HepG2 (cell line): ENCODE measurements around the gene SUPT6H. TPM values are rescaled to one million over a fixed set of nuclear protein-coding genes. Genes with fewer than 3 reads are reported as not detected.

Experiments used
- ATAC-seq: fragments of 200-7000 bp; cut with Tn5 transposase; 3 replicates; pipeline ENCODE4 v1.9.1; 2020; ENCODE audit warnings: mild to moderate bottlenecking, moderate library complexity
- BruUV-seq: library from RNA; stranded (reverse); fragments of 400-500 nt; replicated peaks from 2 replicates; lab custom pipeline; 2021; lab: Mats Ljungman, UMichigan
- CTCF ChIA-PET: fragments of 300-600 bp; formaldehyde crosslinking; extraction: SDS; loops from one replicate; lab custom pipeline; 2021; ENCODE audit warnings: low total read pairs, inconsistent platforms, low intra/inter-chr PET ratio; lab: Yijun Ruan, JAX
- POLR2A ChIA-PET: fragments of 350-600 bp; sonication (Branson Sonifier 250); formaldehyde crosslinking; loops from one replicate; lab custom pipeline; 2020; ENCODE audit warnings: antibody characterized with exemption, inconsistent platforms; lab: Yijun Ruan, JAX
- DNase-seq: peaks from one replicate; pipeline ENCODE4 v3.0.0-alpha.2; 2015; ENCODE audit warnings: low spot score
- FAIRE-seq: peaks from 3 replicates; lab custom pipeline; 2011; peaks lifted over from hg19 to GRCh38; lab: Jason Lieb, UNC
- H2AFZ ChIP-seq: one replicate; pipeline ENCODE4 v1.6.1; 2011; ENCODE audit warnings: low read length, inconsistent platforms
- H3K27ac ChIP-seq: fragments of 300-600 bp; 3 replicates; pipeline ENCODE4 v1.8.0; 2011; ENCODE audit warnings: mixed run types, mild to moderate bottlenecking, mixed read lengths, low read length, inconsistent platforms; ENCODE audit not compliant: insufficient read depth; ENCODE audit errors: extremely low read length
- H3K27me3 ChIP-seq, 2 experiments: fragments of 200-600 bp in 1 of 2; 2 replicates in 1 of 2; 3 replicates in 1 of 2; pipeline versions ENCODE4 v1.6.0 to v1.8.0; 2011; ENCODE audit warnings: low read length in 2 of 2, mild to moderate bottlenecking in 2 of 2, moderate library complexity in 2 of 2, inconsistent platforms in 1 of 2; ENCODE audit not compliant: insufficient read depth in 2 of 2, control insufficient read depth in 1 of 2
- H3K36me3 ChIP-seq, 2 experiments: fragments of 200-600 bp in 1 of 2; replicated peaks in 1 of 2; 2 replicates in 1 of 2; 3 replicates in 1 of 2; pipeline versions ENCODE4 v1.5.1 to v1.8.0; 2011; ENCODE audit warnings: low read length in 2 of 2, inconsistent platforms in 1 of 2; ENCODE audit not compliant: insufficient read depth in 2 of 2, control insufficient read depth in 1 of 2
- H3K4me1 ChIP-seq: 2 replicates; pipeline ENCODE4 v1.5.1; 2012; ENCODE audit warnings: low read length, inconsistent platforms; ENCODE audit not compliant: insufficient read depth
- H3K4me2 ChIP-seq: 2 replicates; pipeline ENCODE4 v1.6.0; 2011; ENCODE audit warnings: low read depth, low read length, inconsistent platforms
- H3K4me3 ChIP-seq, 3 experiments: fragments of 200-600 bp in 1 of 3; sonication (generic), shearing (Covaris generic) in 1 of 3; replicated peaks in 1 of 3; 2 replicates each; pipeline ENCODE4 v1.5.1; 2011 to 2016; ENCODE audit warnings: low read length in 3 of 3, inconsistent platforms in 2 of 3, low read depth in 2 of 3, mild to moderate bottlenecking in 2 of 3, control low read depth in 1 of 3, mixed read lengths in 1 of 3; ENCODE audit not compliant: insufficient read depth in 1 of 3
- H3K79me2 ChIP-seq: one replicate; pipeline ENCODE4 v1.6.1; 2011; ENCODE audit warnings: low read length, inconsistent platforms; ENCODE audit not compliant: insufficient read depth
- H3K9ac ChIP-seq: 2 replicates; pipeline ENCODE4 v1.6.0; 2011; ENCODE audit warnings: mild to moderate bottlenecking, low read depth, low read length, inconsistent platforms; ENCODE audit not compliant: insufficient read depth
- H3K9me3 ChIP-seq: 2 replicates; pipeline ENCODE4 v1.5.1; 2012; ENCODE audit warnings: mild to moderate bottlenecking, low read length
- H4K20me1 ChIP-seq: 2 replicates; pipeline ENCODE4 v1.6.0; 2011; ENCODE audit warnings: inconsistent platforms, mild to moderate bottlenecking, low read length, moderate library complexity; ENCODE audit not compliant: insufficient read depth
- ATRX ChIP-seq: sonication (generic); formaldehyde crosslinking; IDR thresholded peaks from 2 replicates; pipeline ENCODE4 v1.4.0; 2020; ENCODE audit warnings: missing genetic modification reagents, borderline replicate concordance
- CHD2 ChIP-seq: IDR thresholded peaks from 2 replicates; pipeline ENCODE4 v1.6.1; 2011; ENCODE audit warnings: low read depth, low read length, improper control_type of control experiment
- CREBL2 ChIP-seq: sonication (generic); formaldehyde crosslinking; IDR thresholded peaks from 2 replicates; pipeline ENCODE4 v1.8.1; 2023; ENCODE audit warnings: missing genetic modification reagents, mild to moderate bottlenecking, borderline replicate concordance
- GFI1 ChIP-seq: sonication (generic); formaldehyde crosslinking; IDR thresholded peaks from 2 replicates; pipeline ENCODE4 v1.5.0; 2020; ENCODE audit warnings: missing genetic modification reagents, mild to moderate bottlenecking, borderline replicate concordance
- KAT8 ChIP-seq: IDR thresholded peaks from 2 replicates; pipeline ENCODE4 v1.6.1; 2016; ENCODE audit warnings: missing genetic modification reagents, missing compliant biosample characterization
- NR2C2 ChIP-seq: sonication (generic); formaldehyde crosslinking; IDR thresholded peaks from 2 replicates; pipeline ENCODE4 v1.4.0; 2020; ENCODE audit warnings: missing genetic modification reagents, mild to moderate bottlenecking, moderate library complexity, borderline replicate concordance
- RBFOX2 ChIP-seq: fragments of 200-400 bp; formaldehyde crosslinking; IDR thresholded peaks from 2 replicates; pipeline ENCODE4 v1.6.1; 2017; ENCODE audit warnings: low read depth, mild to moderate bottlenecking, low read length
- ZBTB20 ChIP-seq: sonication (generic); formaldehyde crosslinking; IDR thresholded peaks from 2 replicates; pipeline ENCODE4 v1.8.1; 2023; ENCODE audit warnings: missing genetic modification reagents, low read depth, mild to moderate bottlenecking, borderline replicate concordance
- ZNF256 ChIP-seq: sonication (generic); formaldehyde crosslinking; conservative IDR thresholded peaks from 2 replicates; pipeline ENCODE4 v1.4.0; 2020; ENCODE audit warnings: missing genetic modification reagents
- ZNF547 ChIP-seq: sonication (generic); formaldehyde crosslinking; IDR thresholded peaks from 2 replicates; pipeline ENCODE4 v1.5.1; 2020; ENCODE audit warnings: mild to moderate bottlenecking, missing genetic modification reagents
- ZNF670 ChIP-seq: sonication (generic); formaldehyde crosslinking; IDR thresholded peaks from 2 replicates; pipeline ENCODE4 v1.8.0; 2022; ENCODE audit warnings: mild to moderate bottlenecking, missing genetic modification reagents, borderline replicate concordance
- ZNF841 ChIP-seq: sonication (generic); formaldehyde crosslinking; IDR thresholded peaks from 2 replicates; pipeline ENCODE4 v1.8.1; 2023; ENCODE audit warnings: missing genetic modification reagents, borderline replicate concordance
- WGBS: methylation state at CpG from one replicate; pipeline ENCODE4 v1.1.6; 2017; ENCODE audit warnings: low lambda C conversion rate; 5-methylcytosine and 5-hydroxymethylcytosine counted together
- in situ Hi-C: cut with HindIII; loops from 2 replicates; pipeline ENCODE4 v1.10.0; 2017; ENCODE audit warnings: low pct_unique_long_range_greater_than_20kb; ENCODE audit not compliant: extremely low pct_ligation_motif_present
- intact Hi-C: fragments of 100-400 bp; cut with micrococcal nuclease; formaldehyde crosslinking; loops from one replicate; pipeline ENCODE4 v1.10.0; 2022; ENCODE audit not compliant: unreplicated experiment
- polyA plus RNA-seq, 8 experiments: library from polyadenylated mRNA; depleted of rRNA in 3 of 8; stranded (reverse) in 7 of 8; unstranded in 1 of 8; fragments of >200 nt; fragmentation: Illumina TruSeq in 4 of 8; extraction: Trizol in 4 of 8; gene quantifications; 2 replicates each; pipeline versions ENCODE4 v1.2.1 to v1.2.3, GENCODE V29; 2011 to 2016; ENCODE audit warnings: low read depth in 4 of 8, missing spikeins in 1 of 8, mixed read lengths in 1 of 8; ENCODE audit not compliant: insufficient read depth in 1 of 8
- total RNA-seq, 5 experiments: library from RNA; depleted of rRNA; stranded (reverse); fragments of >200 nt; fragmentation: Illumina TruSeq; extraction: Trizol; gene quantifications; 2 replicates each; pipeline ENCODE4 v1.2.3, GENCODE V29; 2016; ENCODE audit warnings: low read depth in 1 of 5
- TF ChIP-seq, protein P1 (sequence below): sonication (generic); formaldehyde crosslinking; conservative IDR thresholded peaks from 2 replicates; pipeline ENCODE4 v1.8.0; 2022; ENCODE audit warnings: mild to moderate bottlenecking, moderate library complexity, missing genetic modification reagents
- TF ChIP-seq, protein P2 (sequence below): sonication (generic); formaldehyde crosslinking; IDR thresholded peaks from 2 replicates; pipeline ENCODE4 v1.8.1; 2023; ENCODE audit warnings: mild to moderate bottlenecking, inconsistent platforms, moderate library complexity, missing genetic modification reagents, borderline replicate concordance
- TF ChIP-seq, protein P3 (sequence below): sonication (generic); formaldehyde crosslinking; IDR thresholded peaks from 2 replicates; pipeline ENCODE4 v1.5.0; 2020; ENCODE audit warnings: missing genetic modification reagents

The SUPT6H gene
- total and polyA plus RNA-seq, 2 of the 13 experiments (the other 11 are each of a cell fraction or from before 2014, with no cell fraction given), result 32.7 to 39.9 TPM

- TF ChIP-seq, protein P1, sequence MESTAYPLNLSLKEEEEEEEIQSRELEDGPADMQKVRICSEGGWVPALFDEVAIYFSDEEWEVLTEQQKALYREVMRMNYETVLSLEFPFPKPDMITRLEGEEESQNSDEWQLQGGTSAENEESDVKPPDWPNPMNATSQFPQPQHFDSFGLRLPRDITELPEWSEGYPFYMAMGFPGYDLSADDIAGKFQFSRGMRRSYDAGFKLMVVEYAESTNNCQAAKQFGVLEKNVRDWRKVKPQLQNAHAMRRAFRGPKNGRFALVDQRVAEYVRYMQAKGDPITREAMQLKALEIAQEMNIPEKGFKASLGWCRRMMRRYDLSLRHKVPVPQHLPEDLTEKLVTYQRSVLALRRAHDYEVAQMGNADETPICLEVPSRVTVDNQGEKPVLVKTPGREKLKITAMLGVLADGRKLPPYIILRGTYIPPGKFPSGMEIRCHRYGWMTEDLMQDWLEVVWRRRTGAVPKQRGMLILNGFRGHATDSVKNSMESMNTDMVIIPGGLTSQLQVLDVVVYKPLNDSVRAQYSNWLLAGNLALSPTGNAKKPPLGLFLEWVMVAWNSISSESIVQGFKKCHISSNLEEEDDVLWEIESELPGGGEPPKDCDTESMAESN (CRISPR knock-in tag), result peak; percentile 63; the same call in 1 of the 2 replicates
- TF ChIP-seq KAT8 (CRISPR knock-in tag), result no peak; the same call in 1 of the 2 replicates
- TF ChIP-seq, protein P2, sequence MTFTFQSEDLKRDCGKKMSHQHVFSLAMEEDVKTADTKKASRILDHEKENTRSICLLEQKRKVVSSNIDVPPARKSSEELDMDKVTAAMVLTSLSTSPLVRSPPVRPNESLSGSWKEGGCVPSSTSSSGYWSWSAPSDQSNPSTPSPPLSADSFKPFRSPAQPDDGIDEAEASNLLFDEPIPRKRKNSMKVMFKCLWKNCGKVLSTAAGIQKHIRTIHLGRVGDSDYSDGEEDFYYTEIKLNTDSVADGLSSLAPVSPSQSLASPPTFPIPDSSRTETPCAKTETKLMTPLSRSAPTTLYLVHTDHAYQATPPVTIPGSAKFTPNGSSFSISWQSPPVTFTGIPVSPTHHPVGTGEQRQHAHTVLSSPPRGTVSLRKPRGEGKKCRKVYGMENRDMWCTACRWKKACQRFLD (CRISPR knock-in tag), result peak; percentile 73; the same call in 1 of the 2 replicates
- 0 out of 2 replicates have a peak, but pooled peaks have one; percentile 16 for TF ChIP-seq ZNF256 (CRISPR knock-in tag)
- no peak for TF ChIP-seq ATRX
Observed at GRCh38 chr17:28725660-28726225, 63.7 kb downstream of the SUPT6H start (continued).

DNA sequence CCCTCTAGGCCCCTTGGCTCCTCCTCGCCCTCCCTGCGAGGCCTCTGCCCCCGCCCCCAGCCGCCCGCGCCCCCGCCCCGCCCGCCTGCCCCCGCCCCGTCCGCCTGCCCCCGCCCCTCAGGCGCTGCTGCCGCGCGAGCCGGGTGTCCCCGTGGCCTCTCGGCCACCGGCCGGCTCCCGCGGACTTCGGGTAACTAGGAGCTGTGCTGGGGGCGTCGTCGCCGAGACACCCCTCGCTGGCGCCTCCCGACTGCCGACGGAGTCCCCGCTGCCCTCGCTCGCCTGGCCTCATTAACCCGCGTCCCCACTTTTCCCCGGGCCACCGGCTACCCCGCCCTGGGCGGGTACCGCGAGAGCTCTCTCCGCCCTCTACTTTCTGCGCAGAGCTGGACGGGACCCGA, 64.2 kb downstream of the SUPT6H start, which contains the start of gene TLCD1:
Gene TLCD1, minus strand, starts transcription at position 8 of the 401 bp plus-strand sequence. CDS start 136 bp downstream, outside the sequence.
- no CpG with 5 or more reads among the region's 49 CpGs for WGBS
- ChIA-PET CTCF (interaction anchor here (1.1 to 5.0 kb wide), 6 partner anchors 18 to 191 kb away, joined by 3 to 142 read pairs (median 5); partner anchors contain the start of genes DHRS13 and TRAF4), POLR2A (interaction anchor here (0.7 to 8.7 kb wide), 23 partner anchors 9 to 239 kb away, joined by 3 to 590 read pairs (median 6); partner anchors contain the start of genes BLTP2, DHRS13, ERAL1 and FAM222B)
- Histone ChIP-seq H3K4me2 (peak within 1 kb of the TSS; percentile 90), H4K20me1 (peaks cover 35% of the 10 kb centered on the region), H3K79me2 (peaks cover 25% of the 10 kb centered on the region), H3K4me1 (peaks cover 60% of the 10 kb centered on the region), H3K27me3 (no peaks in the 10 kb centered on the region; a peak in 1 of 5 replicates), H3K27ac (peak within 1 kb of the TSS; percentile 88), H3K9ac (peak within 1 kb of the TSS; percentile 93), H3K9me3 (no peaks in the 10 kb centered on the region), H3K36me3 (peaks cover 7 to 32% of the 10 kb centered on the region in 2 experiments; a peak in 4 of 5 replicates), H2AFZ (no peak within 1 kb of the TSS), H3K4me3 (peak within 1 kb of the TSS; percentile 73 to 90 (median 87))
- BruUV-seq, result no TSS peak
- in situ Hi-C loops (loop anchor here (25.0 kb wide), 1 partner anchor 386 kb away; no protein-coding TSS in a partner anchor), intact Hi-C loops (loop anchor here (2.0 kb wide), 2 partner anchors 27 to 41 kb away; no protein-coding TSS in a partner anchor)
- FAIRE-seq, result no peak
- DNase-seq, result peak; percentile 48
- peak; percentile 36 for ATAC-seq
- 0 out of 2 replicates have a peak, but pooled peaks have one; percentile 21 for TF ChIP-seq NR2C2 (CRISPR knock-in tag)
- peak; percentile 21; the same call in 1 of the 2 replicates for TF ChIP-seq CREBL2
- peak; percentile 6; the same call in 1 of the 2 replicates for TF ChIP-seq ZNF547 (CRISPR knock-in tag)
- 0 out of 2 replicates have a peak, but pooled peaks have one; percentile 36 for TF ChIP-seq RBFOX2
- peak; percentile 22; the same call in 1 of the 2 replicates for TF ChIP-seq ZBTB20
- TF ChIP-seq GFI1, result 0 out of 2 replicates have a peak, but pooled peaks have one; percentile 2
- TF ChIP-seq, protein P3, sequence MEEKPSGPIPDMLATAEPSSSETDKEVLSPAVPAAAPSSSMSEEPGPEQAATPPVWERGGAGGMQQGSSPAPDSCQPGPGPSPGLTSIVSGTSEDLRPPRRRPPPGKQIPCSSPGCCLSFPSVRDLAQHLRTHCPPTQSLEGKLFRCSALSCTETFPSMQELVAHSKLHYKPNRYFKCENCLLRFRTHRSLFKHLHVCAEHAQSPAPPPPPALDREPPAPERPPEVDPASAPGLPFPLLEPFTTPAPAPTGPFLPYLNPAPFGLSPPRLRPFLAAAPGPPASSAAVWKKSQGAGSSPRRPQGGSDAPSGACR (CRISPR knock-in tag), result 0 out of 2 replicates have a peak, but pooled peaks have one; percentile 13
- TF ChIP-seq ZNF841, result no peak
- TF ChIP-seq ZNF670 (CRISPR knock-in tag), result peak; percentile 20; the same call in 1 of the 2 replicates
- TF ChIP-seq CHD2, result peak; percentile 86
